Astrocyte (in vitro differentiated cells and primary cell): ENCODE data around the gene C8A.

Source experiments
- EZH2 ChIP-seq: IDR thresholded peaks from 2 replicates; pipeline ENCODE4 v1.6.1; 2012; ENCODE audit warnings: mild to moderate bottlenecking, low read length, inconsistent platforms; ENCODE audit not compliant: insufficient read depth
- TF ChIP-seq, protein P1 (sequence below): IDR thresholded peaks from 2 replicates; pipeline ENCODE4 v1.5.1; 2011; ENCODE audit warnings: low read depth, mild to moderate bottlenecking, inconsistent platforms, low read length, moderate library complexity; ENCODE audit not compliant: insufficient read depth

DNA sequence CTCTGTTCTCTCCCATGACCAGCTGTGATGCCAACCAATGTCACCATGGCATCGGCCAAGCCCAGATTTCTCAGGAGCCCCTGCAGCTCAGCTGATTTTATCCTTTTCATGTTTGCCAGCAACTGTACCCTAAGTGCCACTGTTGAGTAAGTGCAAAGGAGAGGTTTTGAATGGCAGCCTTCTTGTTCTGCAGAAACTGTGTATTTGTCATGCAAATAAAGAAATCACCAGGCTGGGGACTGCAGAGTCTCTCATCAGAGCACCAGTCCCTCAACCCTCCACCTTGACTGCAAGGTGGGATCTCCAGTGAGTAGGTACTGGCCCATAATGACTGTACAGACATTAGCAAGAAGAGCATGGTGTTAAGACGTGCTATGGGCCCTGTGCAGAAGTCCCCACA is 84.6 kb downstream of the C8A start:
- TF ChIP-seq, protein P1, sequence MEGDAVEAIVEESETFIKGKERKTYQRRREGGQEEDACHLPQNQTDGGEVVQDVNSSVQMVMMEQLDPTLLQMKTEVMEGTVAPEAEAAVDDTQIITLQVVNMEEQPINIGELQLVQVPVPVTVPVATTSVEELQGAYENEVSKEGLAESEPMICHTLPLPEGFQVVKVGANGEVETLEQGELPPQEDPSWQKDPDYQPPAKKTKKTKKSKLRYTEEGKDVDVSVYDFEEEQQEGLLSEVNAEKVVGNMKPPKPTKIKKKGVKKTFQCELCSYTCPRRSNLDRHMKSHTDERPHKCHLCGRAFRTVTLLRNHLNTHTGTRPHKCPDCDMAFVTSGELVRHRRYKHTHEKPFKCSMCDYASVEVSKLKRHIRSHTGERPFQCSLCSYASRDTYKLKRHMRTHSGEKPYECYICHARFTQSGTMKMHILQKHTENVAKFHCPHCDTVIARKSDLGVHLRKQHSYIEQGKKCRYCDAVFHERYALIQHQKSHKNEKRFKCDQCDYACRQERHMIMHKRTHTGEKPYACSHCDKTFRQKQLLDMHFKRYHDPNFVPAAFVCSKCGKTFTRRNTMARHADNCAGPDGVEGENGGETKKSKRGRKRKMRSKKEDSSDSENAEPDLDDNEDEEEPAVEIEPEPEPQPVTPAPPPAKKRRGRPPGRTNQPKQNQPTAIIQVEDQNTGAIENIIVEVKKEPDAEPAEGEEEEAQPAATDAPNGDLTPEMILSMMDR = no peak
- no peak for TF ChIP-seq EZH2
